GM18511 (cell line): Measurements from ENCODE around the gene GPRC5B.
A peak's percentile ranks its signal among the peaks of the same experiment; 100 is the strongest.

Source experiments
- ATAC-seq: cut with Tn5 transposase; IDR thresholded peaks from one replicate; pipeline ENCODE4 v1.9.1; 2021; ENCODE audit warnings: mild to moderate bottlenecking, moderate library complexity; ENCODE audit not compliant: unreplicated experiment

The GPRC5B gene

DNA sequence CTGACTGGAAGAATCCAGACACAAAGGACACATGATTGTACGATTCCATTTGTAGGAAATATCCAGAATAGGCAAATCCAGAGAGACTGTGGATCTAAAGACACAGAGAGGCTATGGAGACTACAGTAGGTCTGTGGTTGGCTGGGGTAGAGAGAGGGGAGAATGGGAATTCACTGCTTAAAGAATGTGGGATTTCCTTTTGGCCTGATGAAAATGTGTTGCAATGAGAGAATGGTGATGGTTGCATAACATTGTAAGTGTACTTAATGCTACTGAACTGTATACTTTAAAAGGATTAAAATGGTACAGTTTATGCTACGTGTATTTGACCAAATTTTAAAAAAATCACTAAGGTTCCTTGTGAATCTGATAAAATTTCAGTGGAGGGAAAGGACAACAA is 62.1 kb downstream of the GPRC5B start:
- no peak for ATAC-seq

DNA sequence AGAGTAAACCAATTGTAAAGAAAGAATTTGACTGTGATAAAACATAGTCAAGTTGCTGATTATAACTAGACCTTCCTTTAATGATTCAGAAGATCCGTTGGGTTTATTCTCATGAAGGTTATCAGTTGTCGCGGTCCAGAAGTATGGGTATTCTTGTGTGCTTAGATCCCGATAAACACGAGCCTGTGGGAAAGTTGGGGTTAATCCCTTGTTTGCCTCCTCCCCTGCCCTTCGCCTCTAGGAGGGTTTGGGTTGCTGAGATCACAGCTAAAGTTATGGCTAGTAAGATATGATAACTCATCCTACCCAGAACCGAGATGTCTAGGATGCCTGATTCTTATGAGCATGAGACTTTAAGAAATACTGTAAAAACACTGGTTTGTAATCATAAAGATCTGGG is 66.8 kb downstream of the GPRC5B start:
- no peak for ATAC-seq

DNA sequence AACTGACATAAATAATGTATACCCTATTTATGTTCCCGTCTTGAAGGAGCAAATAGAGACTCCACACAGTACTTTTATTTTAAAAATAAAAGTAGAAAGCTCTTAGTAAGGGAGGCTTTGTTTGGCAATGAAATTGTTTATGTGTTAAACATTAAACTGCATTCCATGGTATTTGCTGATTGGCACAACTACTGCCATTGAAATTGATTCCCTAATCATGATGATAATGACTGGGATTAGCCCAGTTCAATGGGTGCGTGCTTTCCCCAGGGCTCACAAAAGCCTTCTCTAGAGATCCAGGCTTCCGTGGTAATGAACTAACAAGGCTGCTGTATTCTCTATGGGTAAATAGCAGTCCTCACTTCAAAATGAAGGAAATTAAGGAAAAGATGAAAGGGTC is 67.5 kb downstream of the GPRC5B start:
- no peak for ATAC-seq

DNA sequence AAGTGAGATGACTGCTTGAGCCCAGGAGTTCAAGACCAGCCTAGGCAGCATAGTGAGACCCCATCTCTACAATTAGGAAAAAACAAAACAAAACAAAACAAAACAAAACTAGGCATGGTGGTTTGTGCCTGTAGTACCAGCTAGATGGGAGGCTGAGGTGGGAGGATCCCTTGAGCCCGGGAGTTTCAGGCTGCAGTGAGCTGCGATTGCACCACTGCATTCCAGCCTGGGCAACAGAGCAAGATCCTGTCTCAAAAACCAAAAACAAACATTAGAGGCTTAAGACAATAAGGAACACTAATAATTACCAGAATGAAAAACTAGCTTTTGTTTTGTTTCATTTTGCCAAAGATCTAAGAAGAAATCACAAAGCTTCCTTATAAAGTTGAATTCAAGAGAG is 69.2 kb downstream of the GPRC5B start:
- ATAC-seq, result no peak

DNA sequence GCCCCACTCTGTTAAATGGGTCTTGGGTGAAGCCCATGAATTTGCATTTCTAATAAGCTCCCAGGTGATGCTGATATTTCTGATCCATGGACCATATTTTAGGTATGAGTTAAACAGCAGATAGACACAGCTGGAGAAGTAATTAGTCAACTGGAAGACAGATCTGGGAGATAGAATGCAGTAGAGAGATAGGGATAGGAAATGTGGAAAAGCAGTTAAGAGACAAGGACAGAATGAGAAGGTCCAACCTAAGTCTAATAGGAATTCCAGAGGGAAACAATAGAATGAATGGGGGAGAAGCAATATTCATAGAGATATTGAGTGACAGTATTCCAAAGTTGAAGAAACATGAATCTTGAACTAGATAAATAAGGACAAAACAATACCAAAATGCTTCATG is 71.7 kb downstream of the GPRC5B start:
- no peak for ATAC-seq

DNA sequence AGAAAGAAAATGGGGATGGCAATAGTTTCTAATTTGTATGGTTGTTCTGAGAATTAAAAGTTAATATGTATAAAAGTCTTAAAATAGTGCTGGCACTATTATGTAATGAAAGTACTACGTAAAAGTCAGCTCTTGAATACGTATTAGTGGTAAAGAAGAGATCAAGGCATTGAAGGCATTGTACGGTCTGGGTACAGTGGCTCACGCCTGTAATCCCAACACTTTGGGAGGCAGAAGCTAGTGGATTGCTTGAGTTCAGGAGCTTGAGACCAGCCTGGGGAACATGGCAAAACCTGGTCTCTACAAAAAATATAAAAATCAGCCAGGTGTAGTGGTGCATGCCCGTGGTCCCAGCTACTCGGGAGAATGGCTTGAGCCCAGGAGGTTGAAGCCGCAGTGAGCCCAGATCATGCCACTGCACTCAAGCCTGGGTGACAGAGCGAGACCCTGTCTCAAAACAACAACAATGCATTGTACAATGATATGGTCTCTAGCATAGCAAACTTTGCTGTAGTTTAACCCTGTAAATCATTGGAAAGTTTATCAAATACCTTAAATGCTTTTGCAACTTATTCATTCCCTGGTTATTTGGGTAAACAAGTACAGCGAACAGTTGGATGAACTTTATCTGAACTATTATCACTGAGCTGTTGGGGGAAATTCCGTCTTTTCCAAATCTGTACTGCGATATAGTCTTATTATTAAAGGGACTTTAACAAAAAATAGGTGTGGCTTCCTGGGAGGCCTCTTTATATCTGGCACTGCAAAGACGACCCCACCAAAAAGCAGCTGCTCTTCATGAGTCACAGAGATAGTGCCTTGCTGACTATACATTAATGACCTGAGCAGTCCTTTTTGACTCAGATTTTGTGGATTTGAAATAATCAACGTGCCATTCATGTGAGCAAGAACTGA is 73.6 kb downstream of the GPRC5B start:
- no peak for ATAC-seq

DNA sequence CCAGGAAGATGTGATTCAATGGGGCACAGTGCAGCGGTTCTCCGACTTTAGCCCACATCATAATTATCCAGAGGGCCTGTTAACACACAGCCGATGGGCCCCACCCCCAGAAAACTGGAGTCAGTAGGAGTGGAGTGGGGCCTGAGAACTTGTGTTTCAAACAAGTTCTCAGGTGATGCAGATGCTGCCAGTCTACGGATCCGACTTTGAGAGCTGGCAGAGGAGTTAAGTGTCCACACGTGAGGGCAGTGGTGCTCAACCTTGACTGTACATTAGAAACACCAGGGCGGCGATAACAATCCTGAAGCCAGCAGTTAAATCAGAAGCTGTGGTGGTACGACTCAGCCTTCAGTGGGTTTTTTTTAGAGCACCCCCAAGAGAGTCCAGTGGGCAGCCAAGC is 75.0 kb downstream of the GPRC5B start:
- ATAC-seq, result no peak

DNA sequence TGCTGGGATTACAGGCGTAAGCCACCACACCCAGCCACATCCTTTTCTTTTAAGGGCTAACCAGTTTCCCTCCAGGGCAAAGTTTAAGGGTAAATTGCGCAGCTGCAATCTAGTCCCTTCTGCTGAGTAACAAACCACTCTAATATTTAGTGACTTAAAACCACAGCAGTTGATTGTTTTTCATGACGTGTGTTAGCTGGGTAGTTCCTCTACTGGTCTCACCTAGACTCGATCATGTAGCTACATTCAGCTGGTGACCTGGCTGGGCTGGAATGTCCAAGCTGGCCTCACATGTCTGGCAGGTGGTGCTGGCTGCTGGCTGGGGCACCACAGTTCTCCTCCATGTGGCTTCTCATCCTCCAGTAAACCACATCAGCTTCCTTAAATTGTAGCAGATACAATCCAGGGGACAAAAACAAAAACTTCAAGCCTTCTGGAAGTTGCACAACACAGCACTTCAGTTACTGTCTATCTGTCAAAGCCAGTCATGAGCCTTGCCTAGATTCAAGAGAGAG is 75.5 kb downstream of the GPRC5B start:
- ATAC-seq, result no peak

DNA sequence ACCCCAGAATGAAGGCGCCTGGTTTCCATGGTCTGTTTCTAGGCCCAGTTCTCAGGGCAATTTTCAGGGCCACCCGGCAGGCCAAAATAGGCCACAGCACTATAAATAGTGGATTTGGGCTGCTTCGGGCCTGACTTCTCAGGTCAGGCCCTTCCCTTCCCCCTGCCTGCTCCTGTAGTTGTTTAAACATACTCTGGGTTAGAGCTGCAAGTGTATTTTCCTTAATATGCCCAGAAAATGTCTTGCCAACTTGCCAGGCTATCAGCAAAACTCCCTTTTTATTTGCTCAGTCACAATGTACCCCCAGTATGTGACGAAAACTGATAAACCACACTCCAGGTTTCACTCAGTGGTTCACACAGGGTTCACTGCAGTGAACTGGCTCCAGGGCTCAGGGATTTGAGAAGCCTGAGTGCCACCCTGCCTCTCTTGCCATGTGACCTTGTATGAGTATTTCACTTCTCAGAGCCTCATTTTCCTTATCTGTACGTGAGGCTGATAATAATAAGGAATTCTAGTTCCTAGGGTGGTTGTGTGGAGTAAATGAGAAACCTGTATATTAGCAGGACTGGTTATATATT is 76.5 kb downstream of the GPRC5B start:
- ATAC-seq, result peak; percentile 96
